DOHH2 (cell line): Measurements from ENCODE around the gene GOLT1A.

Source experiments
- H3F3A ChIP-seq: fragments of 200-600 bp; sonication (generic), shearing (Covaris generic); 2 replicates; pipeline ENCODE4 v1.6.0; 2016; ENCODE audit warnings: antibody characterized with exemption, mild to moderate bottlenecking; ENCODE audit not compliant: control insufficient read depth, insufficient read depth
- H3K27ac ChIP-seq: fragments of 200-600 bp; sonication (generic); 2 replicates; pipeline ENCODE4 v1.5.1; 2014; ENCODE audit warnings: low read depth, mild to moderate bottlenecking, low read length, moderate library complexity
- H3K27me3 ChIP-seq: fragments of 200-600 bp; sonication (generic); 2 replicates; pipeline ENCODE4 v1.6.1; 2014; ENCODE audit warnings: mild to moderate bottlenecking, low read length, mixed read lengths; ENCODE audit not compliant: control insufficient read depth
- H3K36me3 ChIP-seq: fragments of 200-600 bp; sonication (generic); 2 replicates; pipeline ENCODE4 v1.6.1; 2014; ENCODE audit warnings: mild to moderate bottlenecking, low read length, moderate library complexity, mixed read lengths; ENCODE audit not compliant: control insufficient read depth
- H3K4me1 ChIP-seq: fragments of 200-600 bp; sonication (generic); 2 replicates; pipeline ENCODE4 v1.6.1; 2014; ENCODE audit warnings: mild to moderate bottlenecking, low read length, mixed read lengths; ENCODE audit not compliant: control insufficient read depth
- H3K4me2 ChIP-seq: fragments of 200-600 bp; sonication (generic); 2 replicates; pipeline ENCODE4 v1.6.0; 2014; ENCODE audit warnings: mild to moderate bottlenecking, low read length, moderate library complexity
- H3K4me3 ChIP-seq: fragments of 200-600 bp; sonication (generic); 2 replicates; pipeline ENCODE4 v1.5.1; 2014; ENCODE audit warnings: mild to moderate bottlenecking, low read length, mixed read lengths
- H3K79me2 ChIP-seq: fragments of 200-600 bp; sonication (generic); 2 replicates; pipeline ENCODE4 v1.6.1; 2014; ENCODE audit warnings: mild to moderate bottlenecking, low read length, mixed read lengths; ENCODE audit not compliant: control insufficient read depth
- H3K9me2 ChIP-seq: fragments of 200-600 bp; sonication (generic); replicated peaks from 2 replicates; pipeline ENCODE4 v1.6.1; 2014; ENCODE audit warnings: mild to moderate bottlenecking, low read length, mixed read lengths; ENCODE audit not compliant: control insufficient read depth
- H3K9me3 ChIP-seq: fragments of 200-600 bp; sonication (generic); 2 replicates; pipeline ENCODE4 v1.6.1; 2014; ENCODE audit warnings: antibody characterized with exemption, low read length, mixed read lengths; ENCODE audit not compliant: control insufficient read depth, insufficient read depth
- H4K20me1 ChIP-seq: fragments of 200-600 bp; sonication (generic); 2 replicates; pipeline ENCODE4 v1.6.0; 2014; ENCODE audit warnings: low read depth, mild to moderate bottlenecking, antibody characterized with exemption, low read length, moderate library complexity; ENCODE audit not compliant: control insufficient read depth, insufficient read depth
- EZH2phosphoT487 ChIP-seq: fragments of 200-600 bp; sonication (generic); IDR thresholded peaks from 2 replicates; pipeline ENCODE4 v1.6.1; 2017; ENCODE audit warnings: borderline replicate concordance, mild to moderate bottlenecking, antibody characterized with exemption, low read length, moderate library complexity, mixed read lengths
- TF ChIP-seq, protein P1 (sequence below): fragments of 200-600 bp; sonication (generic); IDR thresholded peaks from one replicate; pipeline ENCODE4 v1.5.1; 2014; ENCODE audit warnings: antibody characterized with exemption, mild to moderate bottlenecking, low read depth, low read length; ENCODE audit not compliant: poor library complexity, severe bottlenecking

Gene GOLT1A

DNA sequence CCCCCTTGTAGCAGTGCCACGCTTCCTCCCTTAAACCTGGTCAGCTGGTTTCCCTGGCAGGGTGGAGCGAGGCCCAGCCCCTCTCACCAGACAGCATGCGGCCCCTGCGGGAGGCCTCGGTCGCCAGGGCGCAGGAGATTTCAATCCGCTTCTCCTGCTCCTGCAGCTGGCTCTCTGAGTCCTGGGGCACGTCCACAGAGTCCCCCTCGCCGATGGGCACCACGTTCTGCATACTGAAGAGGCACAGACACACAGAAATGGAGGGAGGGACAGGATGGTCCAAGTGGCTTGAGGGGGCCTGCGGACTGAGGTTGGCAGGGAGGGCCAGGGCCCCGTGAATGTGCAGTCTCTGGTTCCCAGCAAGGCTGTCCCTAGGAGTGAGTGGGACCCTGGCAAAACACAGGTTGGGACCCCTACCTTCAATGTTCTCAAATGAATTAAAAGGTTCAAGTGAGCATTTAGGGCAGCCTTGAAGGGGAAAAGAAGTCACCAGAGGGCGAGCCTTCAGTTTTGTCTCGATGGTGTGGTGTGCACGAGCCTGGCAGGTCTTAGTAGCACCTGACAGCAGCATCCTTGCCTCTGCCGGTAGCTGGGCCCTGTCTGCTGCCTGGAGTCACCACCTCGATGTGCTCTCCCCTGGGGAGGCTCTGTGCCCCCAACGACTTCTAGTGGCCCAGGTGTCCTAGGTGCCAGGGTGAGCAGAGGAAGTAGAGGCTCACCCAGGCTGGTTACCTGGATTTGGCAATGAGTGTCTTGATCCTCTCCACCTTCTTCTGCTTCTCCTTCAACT lies 14.4 kb upstream of the GOLT1A start:
- no peak for TF ChIP-seq EZH2phosphoT487
- TF ChIP-seq, protein P1, sequence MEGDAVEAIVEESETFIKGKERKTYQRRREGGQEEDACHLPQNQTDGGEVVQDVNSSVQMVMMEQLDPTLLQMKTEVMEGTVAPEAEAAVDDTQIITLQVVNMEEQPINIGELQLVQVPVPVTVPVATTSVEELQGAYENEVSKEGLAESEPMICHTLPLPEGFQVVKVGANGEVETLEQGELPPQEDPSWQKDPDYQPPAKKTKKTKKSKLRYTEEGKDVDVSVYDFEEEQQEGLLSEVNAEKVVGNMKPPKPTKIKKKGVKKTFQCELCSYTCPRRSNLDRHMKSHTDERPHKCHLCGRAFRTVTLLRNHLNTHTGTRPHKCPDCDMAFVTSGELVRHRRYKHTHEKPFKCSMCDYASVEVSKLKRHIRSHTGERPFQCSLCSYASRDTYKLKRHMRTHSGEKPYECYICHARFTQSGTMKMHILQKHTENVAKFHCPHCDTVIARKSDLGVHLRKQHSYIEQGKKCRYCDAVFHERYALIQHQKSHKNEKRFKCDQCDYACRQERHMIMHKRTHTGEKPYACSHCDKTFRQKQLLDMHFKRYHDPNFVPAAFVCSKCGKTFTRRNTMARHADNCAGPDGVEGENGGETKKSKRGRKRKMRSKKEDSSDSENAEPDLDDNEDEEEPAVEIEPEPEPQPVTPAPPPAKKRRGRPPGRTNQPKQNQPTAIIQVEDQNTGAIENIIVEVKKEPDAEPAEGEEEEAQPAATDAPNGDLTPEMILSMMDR = no peak
- Histone ChIP-seq H3K27me3 (peaks cover 7% of the 10 kb centered on the region), H3K4me1 (no peaks in the 10 kb centered on the region), H3K9me2 (no peaks in the 10 kb centered on the region), H3K4me2 (no peak overlapping the region), H3K36me3 (no peaks in the 10 kb centered on the region), H3K27ac (no peak overlapping the region), H3K9me3 (no peaks in the 10 kb centered on the region), H3K4me3 (no peak overlapping the region), H3K79me2 (no peaks in the 10 kb centered on the region), H4K20me1 (no peaks in the 10 kb centered on the region), H3F3A (no peaks in the 10 kb centered on the region)

DNA sequence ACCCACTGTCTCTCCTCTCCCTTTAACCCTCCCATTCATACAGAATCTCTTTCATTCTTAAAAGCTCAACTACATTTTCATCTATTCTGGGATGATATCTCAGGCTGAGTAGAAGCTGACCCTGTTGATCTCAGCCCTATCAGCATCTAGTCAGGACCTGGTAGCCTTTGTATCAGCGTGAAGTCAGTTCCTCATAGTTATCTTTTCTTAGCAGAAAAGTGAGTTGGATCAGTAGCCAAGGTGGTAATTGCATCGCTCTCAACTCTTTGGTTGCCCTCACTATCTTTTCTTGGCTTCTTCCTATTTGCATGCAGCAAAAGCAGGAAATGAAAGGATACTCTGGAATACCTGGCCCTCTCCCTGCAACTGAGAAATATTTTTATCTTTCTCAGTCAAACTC lies 13.6 kb upstream of the GOLT1A start:
- Histone ChIP-seq H3K36me3 (no peaks in the 10 kb centered on the region), H3K27me3 (peaks cover 7% of the 10 kb centered on the region), H3K79me2 (no peaks in the 10 kb centered on the region), H3K27ac (no peak overlapping the region), H3K4me2 (no peak overlapping the region), H3F3A (no peaks in the 10 kb centered on the region), H3K4me1 (no peaks in the 10 kb centered on the region), H3K4me3 (no peak overlapping the region), H4K20me1 (no peaks in the 10 kb centered on the region), H3K9me3 (no peaks in the 10 kb centered on the region), H3K9me2 (no peaks in the 10 kb centered on the region)
- TF ChIP-seq, protein P1 = no peak
- TF ChIP-seq EZH2phosphoT487 = no peak

GRCh38 chr1:204225841-204226735 lies 12.3 kb upstream of the GOLT1A start:
- Histone ChIP-seq H4K20me1 (no peaks in the 10 kb centered on the region), H3K9me3 (no peaks in the 10 kb centered on the region), H3K79me2 (no peaks in the 10 kb centered on the region), H3K4me2 (no peak overlapping the region), H3K4me1 (no peaks in the 10 kb centered on the region), H3K4me3 (no peak overlapping the region), H3K27ac (no peak overlapping the region), H3K9me2 (no peaks in the 10 kb centered on the region), H3F3A (no peaks in the 10 kb centered on the region), H3K36me3 (no peaks in the 10 kb centered on the region), H3K27me3 (peaks cover 6% of the 10 kb centered on the region)
- TF ChIP-seq EZH2phosphoT487 = no peak
- TF ChIP-seq, protein P1 = no peak
